Activated T-cell treated with anti-CD3 and anti-CD28 coated beads, Interleukin-2, amount 50 U/mL, for 4 hours (primary cell): ENCODE data around the gene TNFAIP6. TPM values are rescaled to one million over a fixed set of nuclear protein-coding genes. Genes with fewer than 3 reads are reported as not detected.
"Not testable (repeated sequence)": the region's sequence is repeated elsewhere in the genome, so short reads cannot be mapped to it uniquely, and the experiment has no call there.

Experiments
- ATAC-seq, 2 donors: fragments of 200-7000 bp; cut with Tn5 transposase; one replicate each; pipeline ENCODE4 v1.10.0; 2021
- DNase-seq: peaks from one replicate; pipeline ENCODE4 v3.0.0-alpha.2; 2020
- H3K27me3 Mint-ChIP-seq: one replicate; pipeline ENCODE4 v1.8.0; 2021; ENCODE audit warnings: low read depth, mixed read lengths
- H3K36me3 Mint-ChIP-seq: one replicate; pipeline ENCODE4 v1.8.0; 2022; ENCODE audit warnings: mixed read lengths; ENCODE audit not compliant: insufficient read depth
- H3K4me1 Mint-ChIP-seq: one replicate; pipeline ENCODE4 v1.8.0; 2021; ENCODE audit warnings: low read depth, mixed read lengths
- H3K4me3 Mint-ChIP-seq: one replicate; pipeline ENCODE4 v1.8.0; 2021; ENCODE audit warnings: mild to moderate bottlenecking, moderate library complexity, mixed read lengths
- H3K9me3 Mint-ChIP-seq: one replicate; pipeline ENCODE4 v1.8.0; 2021; ENCODE audit warnings: mixed read lengths
- total RNA-seq, 3 donors: library from RNA; stranded (reverse); gene quantifications; one replicate each; pipeline ENCODE4 v1.2.1, GENCODE V29; 2021

Gene TNFAIP6
- total RNA-seq, 3 donors from 2014 or later = not detected

DNA sequence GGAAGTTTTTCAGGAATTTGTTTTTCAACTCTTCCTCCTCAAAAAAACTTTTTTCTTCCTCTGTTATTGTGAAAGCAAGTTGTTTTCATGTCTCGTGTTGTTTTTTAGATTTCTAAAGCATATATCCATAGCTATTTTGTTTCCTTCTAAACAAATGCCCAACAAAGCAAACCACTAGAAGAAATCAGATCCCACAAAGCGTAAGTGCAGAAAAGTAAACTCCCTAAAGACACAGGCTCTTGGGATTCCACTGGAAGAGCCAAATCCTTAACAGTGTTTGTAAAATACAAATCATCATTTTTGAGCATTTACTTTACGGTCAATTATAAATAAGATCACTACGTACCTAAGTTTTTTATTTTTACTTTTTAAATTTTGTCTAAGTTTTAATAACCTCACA, 30.6 kb downstream of the TNFAIP6 start:
- H3K36me3 Mint-ChIP-seq = no peaks in the 10 kb centered on the region
- peaks cover 3% of the 10 kb centered on the region for H3K9me3 Mint-ChIP-seq
- DNase-seq = no peak
- ATAC-seq = no peak
- no peaks in the 10 kb centered on the region for H3K27me3 Mint-ChIP-seq
- H3K4me1 Mint-ChIP-seq = no peaks in the 10 kb centered on the region
- H3K4me3 Mint-ChIP-seq = no peak overlapping the region

DNA sequence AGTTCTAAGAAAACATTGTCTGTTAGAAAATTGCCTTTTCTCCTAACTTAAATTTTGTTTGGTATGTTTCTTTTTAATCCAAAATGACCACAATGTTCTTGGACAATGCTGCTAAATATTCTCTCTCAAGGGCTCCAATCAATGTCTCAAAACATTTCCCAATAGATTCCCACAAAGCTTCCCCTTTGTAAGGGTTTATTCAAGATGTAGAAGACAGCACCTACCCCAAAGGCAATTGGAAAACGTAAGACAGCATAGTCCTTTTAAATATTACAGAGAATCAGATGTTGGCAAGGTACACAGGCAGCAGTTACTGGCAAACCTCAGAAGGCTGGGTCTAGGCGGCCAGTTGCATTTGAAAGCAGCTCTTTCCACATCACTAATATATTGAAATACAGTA, 34.0 kb downstream of the TNFAIP6 start:
- Mint-ChIP-seq H3K4me3 (no peak overlapping the region), H3K36me3 (no peaks in the 10 kb centered on the region), H3K9me3 (peaks cover 7% of the 10 kb centered on the region), H3K27me3 (no peaks in the 10 kb centered on the region), H3K4me1 (no peaks in the 10 kb centered on the region)
- DNase-seq = no peak
- no peak for ATAC-seq

DNA sequence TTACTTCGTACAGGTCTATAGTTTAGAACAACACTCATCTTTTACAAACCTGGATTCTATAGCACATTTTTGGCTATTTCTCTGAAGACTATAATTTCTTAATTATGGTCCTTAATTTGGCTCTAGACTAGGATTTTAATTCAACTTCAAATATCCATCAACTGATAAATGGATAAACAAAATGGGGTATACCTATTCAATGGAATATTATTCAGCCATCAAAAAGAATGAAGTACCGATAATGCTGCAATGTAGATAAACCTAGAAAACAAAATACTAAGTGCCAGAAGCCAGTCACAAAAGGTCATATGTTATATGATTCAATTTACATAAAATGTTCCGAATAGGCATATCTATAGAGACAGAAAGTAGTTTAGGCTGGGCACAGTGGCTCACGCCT, 37.1 kb downstream of the TNFAIP6 start:
- ATAC-seq (no peak), DNase-seq (no peak)
- H3K36me3 Mint-ChIP-seq = no peaks in the 10 kb centered on the region
- H3K27me3 Mint-ChIP-seq = no peaks in the 10 kb centered on the region
- H3K4me3 Mint-ChIP-seq = no peak overlapping the region
- H3K4me1 Mint-ChIP-seq = no peaks in the 10 kb centered on the region
- peaks cover 7% of the 10 kb centered on the region for H3K9me3 Mint-ChIP-seq

DNA sequence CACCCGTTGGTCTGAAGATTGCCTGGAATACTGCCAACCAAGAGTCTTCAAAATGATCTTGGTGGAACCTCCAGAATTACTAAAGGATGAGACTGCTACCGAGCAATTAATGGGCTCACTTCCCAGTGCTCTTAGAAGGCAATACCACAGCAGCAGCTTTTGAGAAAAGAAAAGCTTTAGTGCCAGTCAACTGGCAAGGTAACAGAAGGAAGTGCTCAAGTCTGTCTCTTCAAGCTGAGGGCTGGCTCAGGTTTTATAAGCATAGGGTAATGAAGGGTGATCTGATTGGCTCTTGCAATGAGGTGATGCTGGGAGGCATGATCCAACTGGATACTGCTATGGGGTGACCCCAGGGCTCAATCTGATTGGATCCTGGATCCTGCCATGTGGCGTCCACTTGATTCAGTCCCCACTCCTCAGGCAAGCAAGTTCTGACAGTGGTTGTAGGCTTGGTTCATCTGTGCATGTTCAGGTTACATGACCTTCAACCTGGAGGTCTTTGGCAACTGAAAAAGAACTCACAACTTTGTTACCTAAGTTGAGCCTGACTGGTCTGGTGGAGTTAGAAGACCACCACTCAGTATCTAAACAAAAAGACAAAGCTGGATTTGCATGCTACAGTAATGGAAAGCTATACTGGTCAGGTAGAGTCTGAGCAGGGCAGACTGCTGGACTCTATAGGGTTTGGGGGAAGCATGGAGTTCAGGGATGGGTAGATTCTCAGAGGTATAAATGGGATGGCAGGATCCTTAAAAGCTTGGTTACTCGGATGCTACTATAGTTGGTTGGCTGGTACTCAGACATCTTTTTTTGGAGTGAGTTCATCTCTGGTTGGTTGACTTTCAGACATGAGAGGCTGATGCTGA, 38.4 kb downstream of the TNFAIP6 start:
- peaks cover 5% of the 10 kb centered on the region for H3K9me3 Mint-ChIP-seq

DNA sequence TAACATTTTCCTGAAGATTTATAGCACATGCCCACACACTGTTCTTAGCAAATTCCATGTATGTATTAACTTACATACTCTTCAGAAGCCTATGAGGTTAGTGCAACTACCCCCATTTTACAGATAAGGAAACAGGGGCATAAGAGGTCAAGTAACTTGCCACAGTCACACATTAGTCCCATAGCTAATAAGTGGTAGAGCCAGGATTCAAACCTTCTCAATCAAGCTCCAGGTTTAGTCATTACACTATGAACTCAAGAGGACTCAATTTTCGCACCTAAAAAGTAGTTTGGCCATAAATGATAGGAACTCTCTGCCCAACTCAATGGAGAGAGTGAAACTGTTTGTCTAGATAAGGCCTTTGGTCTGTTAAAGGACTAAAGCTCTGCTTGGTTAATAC, 42.6 kb downstream of the TNFAIP6 start:
- Mint-ChIP-seq H3K9me3 (no peaks in the 10 kb centered on the region), H3K4me3 (no peak overlapping the region), H3K4me1 (no peaks in the 10 kb centered on the region), H3K27me3 (no peaks in the 10 kb centered on the region), H3K36me3 (no peaks in the 10 kb centered on the region)
- no peak for ATAC-seq
- DNase-seq = no peak

More for the DNA sequence above, 38.4 kb downstream of the TNFAIP6 start:
- DNase-seq (no peak), ATAC-seq (no peak)
- Mint-ChIP-seq H3K36me3 (no peaks in the 10 kb centered on the region), H3K4me3 (no peak overlapping the region), H3K27me3 (no peaks in the 10 kb centered on the region), H3K4me1 (no peaks in the 10 kb centered on the region)

DNA sequence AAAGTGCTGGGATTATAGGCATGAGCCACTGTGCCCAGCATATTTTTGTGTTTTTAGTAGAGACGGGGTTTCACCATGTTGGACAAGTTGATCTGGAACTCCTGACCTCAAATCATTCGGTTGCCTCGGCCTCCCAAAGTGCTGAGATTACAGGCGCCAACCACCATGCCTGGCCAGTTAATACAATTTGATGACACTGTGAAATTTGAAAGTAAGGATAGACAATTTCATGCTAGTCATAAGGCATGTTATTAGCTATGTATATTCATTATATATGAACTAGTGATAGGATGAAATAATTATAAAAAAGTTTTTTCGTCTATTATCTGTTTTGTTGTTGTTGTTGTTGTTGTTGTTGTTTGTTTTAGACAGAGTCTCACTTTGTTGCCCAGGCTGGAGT, 43.8 kb downstream of the TNFAIP6 start:
- no peaks in the 10 kb centered on the region for H3K4me1 Mint-ChIP-seq
- no peaks in the 10 kb centered on the region for H3K27me3 Mint-ChIP-seq
- no peaks in the 10 kb centered on the region for H3K9me3 Mint-ChIP-seq
- ATAC-seq = no peak
- H3K36me3 Mint-ChIP-seq = no peaks in the 10 kb centered on the region
- no peak for DNase-seq
- H3K4me3 Mint-ChIP-seq = no peak overlapping the region

DNA sequence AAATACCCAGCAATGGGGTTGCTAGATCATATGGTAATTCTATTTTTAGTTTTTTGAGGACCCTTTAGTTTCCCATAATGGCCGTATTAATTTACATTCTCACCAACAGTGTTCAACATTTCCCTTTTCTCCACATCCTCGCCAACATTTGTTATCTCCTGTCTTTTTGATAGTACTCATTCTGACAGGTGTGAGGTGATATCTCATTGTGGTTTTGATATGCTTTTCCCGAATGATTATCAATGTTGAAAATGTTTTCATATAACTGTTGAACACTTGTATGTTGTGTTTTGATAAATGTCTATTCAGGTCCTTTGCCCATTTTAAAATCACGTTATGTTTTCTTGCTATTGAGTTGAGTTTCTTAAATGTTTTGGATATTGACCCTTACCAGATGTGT, 46.5 kb downstream of the TNFAIP6 start:
- ATAC-seq = no peak
- no peaks in the 10 kb centered on the region for H3K36me3 Mint-ChIP-seq
- H3K4me1 Mint-ChIP-seq = no peaks in the 10 kb centered on the region
- no peaks in the 10 kb centered on the region for H3K27me3 Mint-ChIP-seq
- H3K4me3 Mint-ChIP-seq = no peak overlapping the region
- no peak for DNase-seq
- H3K9me3 Mint-ChIP-seq = no peaks in the 10 kb centered on the region

DNA sequence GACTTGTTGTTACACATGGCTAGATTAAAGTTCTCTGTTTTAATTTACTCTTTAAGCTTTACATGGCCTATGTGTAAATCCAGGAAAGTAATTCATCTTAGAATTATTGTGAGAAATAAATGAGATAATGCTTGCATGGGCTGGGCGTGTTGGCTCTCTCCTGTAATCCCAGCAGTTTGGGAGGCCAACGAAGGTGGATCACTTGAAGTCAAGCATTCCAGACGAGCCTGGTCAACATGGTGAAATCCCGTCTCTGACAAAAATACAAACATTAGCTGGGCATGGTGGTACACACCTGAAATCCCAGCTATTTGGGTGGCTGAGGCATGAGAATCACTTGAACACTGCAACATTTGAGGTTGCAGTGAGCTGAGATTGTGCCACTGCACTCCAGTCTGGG, 48.0 kb downstream of the TNFAIP6 start:
- no peak for ATAC-seq
- no peak for DNase-seq
- Mint-ChIP-seq H3K36me3 (peaks cover under 1% of the 10 kb centered on the region), H3K4me3 (no peak overlapping the region), H3K4me1 (peaks cover 3% of the 10 kb centered on the region), H3K9me3 (no peaks in the 10 kb centered on the region), H3K27me3 (no peaks in the 10 kb centered on the region)

DNA sequence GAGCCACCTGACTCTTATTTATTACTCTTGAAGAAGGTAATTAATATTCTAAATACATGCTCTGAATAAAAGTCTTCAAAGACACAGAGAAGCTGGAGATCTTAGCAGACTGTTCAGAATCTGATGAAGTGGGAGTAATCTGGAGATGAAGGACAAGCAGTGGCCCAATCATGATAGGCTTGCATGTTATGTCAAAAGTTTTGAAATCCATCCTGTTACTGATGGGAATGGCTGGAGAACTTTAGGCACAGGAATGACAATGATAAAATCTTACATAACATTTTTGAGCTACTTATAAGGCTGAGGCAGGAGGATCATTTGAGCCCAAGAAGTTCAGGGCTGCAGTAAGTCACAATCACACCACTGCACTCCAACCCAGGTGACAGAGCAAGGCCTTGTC, 49.9 kb downstream of the TNFAIP6 start:
- ATAC-seq (no peak), DNase-seq (no peak)
- Mint-ChIP-seq H3K36me3 (peaks cover 9% of the 10 kb centered on the region), H3K4me3 (no peak overlapping the region), H3K4me1 (peaks cover 15% of the 10 kb centered on the region), H3K27me3 (no peaks in the 10 kb centered on the region), H3K9me3 (no peaks in the 10 kb centered on the region)

DNA sequence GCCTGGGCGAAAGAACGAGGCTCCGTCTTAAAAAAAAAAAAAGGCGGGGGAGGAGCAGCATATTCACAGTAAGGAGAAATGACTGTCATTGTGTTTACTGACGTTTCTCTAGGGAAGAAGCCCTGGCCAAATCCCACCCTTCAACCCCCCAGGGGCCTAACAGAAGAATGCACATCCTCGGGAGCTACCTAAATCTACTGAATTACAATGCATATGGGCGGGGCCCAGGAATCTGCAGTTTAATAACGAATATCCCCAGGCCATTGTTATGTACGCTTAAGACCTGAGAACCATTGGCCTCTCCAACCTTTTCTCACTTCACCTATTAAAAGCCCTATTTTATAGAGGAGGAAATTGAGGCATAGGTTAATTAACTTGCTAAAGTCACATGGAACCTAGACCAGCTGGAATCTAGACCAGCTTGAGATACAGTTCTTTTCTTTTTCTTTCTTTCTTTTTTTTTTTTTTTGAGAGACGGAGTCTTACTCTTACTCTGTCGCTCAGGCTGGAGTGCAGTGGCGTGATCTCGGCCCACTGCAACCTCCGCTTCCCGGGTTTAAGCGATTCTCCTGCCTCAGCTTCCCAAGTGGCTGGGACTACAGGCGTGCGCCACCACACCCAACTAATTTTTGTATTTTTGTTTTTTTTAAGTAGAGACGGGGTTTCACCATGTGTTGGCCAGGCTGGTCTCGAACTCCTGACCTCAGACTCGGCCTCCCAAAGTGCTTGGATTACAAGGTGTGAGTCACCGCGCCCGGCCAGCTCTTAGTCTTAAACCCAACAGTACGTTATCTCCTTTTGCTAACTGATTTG, 51.6 kb downstream of the TNFAIP6 start:
- Mint-ChIP-seq H3K36me3 (peaks cover 12% of the 10 kb centered on the region), H3K9me3 (no peaks in the 10 kb centered on the region), H3K4me1 (peaks cover 18% of the 10 kb centered on the region), H3K27me3 (no peaks in the 10 kb centered on the region), H3K4me3 (peak overlapping the region; percentile 94)
- DNase-seq = no peak
- ATAC-seq = no peak

DNA sequence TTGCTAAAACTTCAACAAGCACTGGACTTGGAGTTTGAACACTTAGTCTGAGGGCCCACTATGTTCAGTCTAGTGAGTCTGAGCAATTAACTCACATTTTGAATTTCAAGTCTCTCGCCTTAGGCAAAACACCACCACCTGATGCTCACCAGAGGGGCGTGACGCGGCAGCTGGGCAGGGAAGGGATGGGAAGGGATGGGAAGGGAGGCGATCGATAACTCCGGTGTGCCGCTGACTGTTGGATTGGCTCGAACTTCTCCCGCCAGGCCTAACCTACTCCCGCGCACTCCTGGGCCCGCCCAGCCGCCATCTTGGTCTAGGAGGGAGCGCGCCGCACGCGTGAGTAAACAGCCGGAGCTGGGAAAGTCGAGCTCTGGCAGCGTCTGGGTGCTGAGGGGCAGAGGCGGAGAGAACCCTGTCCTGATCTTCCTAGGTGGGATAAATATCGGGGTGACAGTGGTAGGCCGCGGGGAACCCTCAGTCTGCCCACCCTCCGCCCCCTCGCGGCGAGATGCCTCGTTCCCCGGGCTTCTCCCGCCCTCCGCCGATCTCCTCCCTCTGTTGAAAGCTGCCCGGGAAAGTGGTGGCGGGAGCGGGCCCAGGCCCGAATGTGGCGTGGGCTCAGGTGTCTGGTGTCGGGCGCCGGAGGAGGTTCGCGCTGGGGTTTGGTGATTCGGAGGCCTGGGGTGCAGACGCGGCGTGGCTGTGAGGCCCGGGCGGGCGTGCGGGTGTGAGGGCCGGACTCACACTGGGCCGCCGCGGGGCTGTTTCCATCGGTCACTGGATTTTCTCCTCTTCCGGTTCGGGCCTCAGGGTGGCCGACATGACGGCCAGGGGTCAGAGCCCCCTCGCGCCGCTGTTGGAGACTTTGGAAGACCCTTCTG, 52.5 kb downstream of the TNFAIP6 start, which contains the start of gene RIF1:
RIF1 (plus strand) TSS at position 302 of the 884 bp plus-strand sequence; CDS start at position 824, 522 bp downstream.
- peak; percentile 94 to 95 for ATAC-seq
- peak within 1 kb of the TSS; percentile 94 for H3K4me3 Mint-ChIP-seq
- peaks cover 16% of the 10 kb centered on the region for H3K36me3 Mint-ChIP-seq
- H3K9me3 Mint-ChIP-seq = no peaks in the 10 kb centered on the region
- peaks cover 21% of the 10 kb centered on the region for H3K4me1 Mint-ChIP-seq
- DNase-seq = peak; percentile 73
- H3K27me3 Mint-ChIP-seq = no peaks in the 10 kb centered on the region

DNA sequence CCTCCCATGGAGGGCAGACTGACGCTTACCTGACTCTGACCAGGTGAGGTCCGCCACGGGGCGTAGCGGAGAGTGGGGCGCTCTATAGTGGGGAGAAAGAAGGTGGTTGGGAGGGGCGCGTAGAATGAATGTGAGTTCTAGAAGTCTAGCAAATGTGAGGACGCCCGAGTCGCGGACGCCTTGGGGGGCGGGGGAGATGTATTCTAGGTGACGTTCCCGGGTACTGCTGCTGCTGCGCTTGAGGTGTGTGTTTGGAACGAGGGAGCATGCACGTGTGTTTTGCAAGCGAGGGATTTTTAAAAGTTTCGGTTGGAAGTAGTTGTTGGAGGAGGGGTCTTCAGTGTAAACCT, 53.1 kb downstream of the TNFAIP6 start:
- H3K4me1 Mint-ChIP-seq = peaks cover 21% of the 10 kb centered on the region
- ATAC-seq = peak; percentile 51 to 54
- DNase-seq = peak; percentile 36

DNA sequence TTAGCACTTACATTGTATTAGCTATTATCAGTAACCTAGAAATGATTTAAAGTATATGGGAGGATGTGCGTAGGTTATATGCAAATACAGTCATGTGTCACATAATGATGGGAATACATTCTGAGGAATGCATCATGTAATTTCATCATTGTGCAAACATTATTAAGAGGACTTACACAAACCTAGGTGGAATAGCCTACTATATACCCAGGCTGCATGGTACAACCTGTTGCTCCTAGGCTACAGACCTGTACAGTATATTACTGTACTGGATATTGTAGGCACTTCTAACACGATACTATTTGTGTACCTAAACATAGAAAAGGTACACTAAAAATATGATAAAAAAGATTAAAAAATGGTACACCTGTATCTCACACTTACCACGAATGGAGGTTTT, 60.3 kb downstream of the TNFAIP6 start:
- DNase-seq (no peak), ATAC-seq (no peak)
- H3K4me1 Mint-ChIP-seq = peaks cover 14% of the 10 kb centered on the region
- no peaks in the 10 kb centered on the region for H3K27me3 Mint-ChIP-seq
- H3K4me3 Mint-ChIP-seq = no peak overlapping the region
- no peaks in the 10 kb centered on the region for H3K9me3 Mint-ChIP-seq
- peaks cover 31% of the 10 kb centered on the region for H3K36me3 Mint-ChIP-seq

More for the DNA sequence above, 53.1 kb downstream of the TNFAIP6 start:
- peaks cover 16% of the 10 kb centered on the region for H3K36me3 Mint-ChIP-seq
- H3K4me3 Mint-ChIP-seq = peak overlapping the region; percentile 94
- no peaks in the 10 kb centered on the region for H3K27me3 Mint-ChIP-seq
- no peaks in the 10 kb centered on the region for H3K9me3 Mint-ChIP-seq

DNA sequence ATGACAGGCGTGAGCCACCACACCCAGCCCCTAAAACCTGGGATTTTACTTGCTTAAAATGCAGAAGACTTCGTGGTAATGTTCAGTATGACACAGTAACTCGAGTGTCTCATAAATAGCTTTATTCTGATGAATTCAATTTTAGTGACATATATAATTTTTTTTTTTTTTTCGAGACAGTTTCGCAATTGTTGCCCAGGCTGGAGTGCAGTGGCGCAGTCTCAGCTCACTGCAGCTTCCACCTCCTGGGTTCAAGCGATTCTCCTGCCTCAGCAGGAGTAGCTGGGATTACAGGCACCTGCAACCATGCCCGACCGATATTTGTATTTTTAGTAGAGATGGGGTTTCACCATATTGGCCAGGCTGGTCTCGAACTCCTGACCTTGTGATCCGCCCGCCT, 64.3 kb downstream of the TNFAIP6 start:
- Mint-ChIP-seq H3K36me3 (peaks cover 51% of the 10 kb centered on the region), H3K4me1 (peaks cover 37% of the 10 kb centered on the region)
- DNase-seq, H3K9me3 Mint-ChIP-seq, H3K27me3 Mint-ChIP-seq, ATAC-seq, H3K4me3 Mint-ChIP-seq: not testable (repeated sequence)
